Hair follicle dermal papilla cell (primary cell): Measurements from ENCODE around the gene TUBGCP6. TPM values are rescaled to one million over a fixed set of nuclear protein-coding genes. Genes with fewer than 3 reads are reported as not detected.

Source experiments
- total RNA-seq: library from RNA; depleted of rRNA; stranded (reverse); fragments of >200 nt; gene quantifications from 2 replicates; pipeline ENCODE4 v1.2.3, GENCODE V29; 2012

TUBGCP6 gene, protein sequence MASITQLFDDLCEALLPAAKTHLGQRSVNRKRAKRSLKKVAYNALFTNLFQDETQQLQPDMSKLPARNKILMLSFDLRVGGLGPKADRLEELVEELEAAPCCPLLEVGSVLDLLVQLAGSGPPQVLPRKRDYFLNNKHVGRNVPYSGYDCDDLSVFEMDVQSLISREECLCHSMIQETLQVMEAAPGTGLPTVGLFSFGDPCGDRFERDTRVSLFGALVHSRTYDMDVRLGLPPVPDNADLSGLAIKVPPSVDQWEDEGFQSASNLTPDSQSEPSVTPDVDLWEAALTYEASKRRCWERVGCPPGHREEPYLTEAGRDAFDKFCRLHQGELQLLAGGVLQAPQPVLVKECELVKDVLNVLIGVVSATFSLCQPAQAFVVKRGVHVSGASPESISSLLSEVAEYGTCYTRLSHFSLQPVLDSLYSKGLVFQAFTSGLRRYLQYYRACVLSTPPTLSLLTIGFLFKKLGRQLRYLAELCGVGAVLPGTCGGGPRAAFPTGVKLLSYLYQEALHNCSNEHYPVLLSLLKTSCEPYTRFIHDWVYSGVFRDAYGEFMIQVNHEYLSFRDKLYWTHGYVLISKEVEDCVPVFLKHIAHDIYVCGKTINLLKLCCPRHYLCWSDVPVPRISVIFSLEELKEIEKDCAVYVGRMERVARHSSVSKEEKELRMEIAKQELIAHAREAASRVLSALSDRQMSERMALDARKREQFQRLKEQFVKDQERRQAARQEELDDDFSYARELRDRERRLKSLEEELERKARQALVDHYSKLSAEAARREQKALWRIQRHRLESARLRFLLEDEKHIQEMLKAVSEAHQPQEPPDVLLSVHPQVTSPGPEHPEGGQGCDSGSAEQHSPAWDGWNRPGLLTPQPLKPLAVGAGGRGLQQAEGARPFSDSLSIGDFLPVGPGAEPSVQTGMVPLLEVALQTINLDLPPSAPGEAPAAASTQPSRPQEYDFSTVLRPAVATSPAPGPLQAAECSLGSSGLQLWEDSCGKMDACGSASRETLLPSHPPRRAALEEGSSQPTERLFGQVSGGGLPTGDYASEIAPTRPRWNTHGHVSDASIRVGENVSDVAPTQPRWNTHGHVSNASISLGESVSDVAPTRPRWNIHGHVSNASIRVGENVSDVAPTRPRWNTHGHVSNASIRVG (N-terminal part only)
- 36.3 and 40.6 TPM in 2 replicates for total RNA-seq

DNA sequence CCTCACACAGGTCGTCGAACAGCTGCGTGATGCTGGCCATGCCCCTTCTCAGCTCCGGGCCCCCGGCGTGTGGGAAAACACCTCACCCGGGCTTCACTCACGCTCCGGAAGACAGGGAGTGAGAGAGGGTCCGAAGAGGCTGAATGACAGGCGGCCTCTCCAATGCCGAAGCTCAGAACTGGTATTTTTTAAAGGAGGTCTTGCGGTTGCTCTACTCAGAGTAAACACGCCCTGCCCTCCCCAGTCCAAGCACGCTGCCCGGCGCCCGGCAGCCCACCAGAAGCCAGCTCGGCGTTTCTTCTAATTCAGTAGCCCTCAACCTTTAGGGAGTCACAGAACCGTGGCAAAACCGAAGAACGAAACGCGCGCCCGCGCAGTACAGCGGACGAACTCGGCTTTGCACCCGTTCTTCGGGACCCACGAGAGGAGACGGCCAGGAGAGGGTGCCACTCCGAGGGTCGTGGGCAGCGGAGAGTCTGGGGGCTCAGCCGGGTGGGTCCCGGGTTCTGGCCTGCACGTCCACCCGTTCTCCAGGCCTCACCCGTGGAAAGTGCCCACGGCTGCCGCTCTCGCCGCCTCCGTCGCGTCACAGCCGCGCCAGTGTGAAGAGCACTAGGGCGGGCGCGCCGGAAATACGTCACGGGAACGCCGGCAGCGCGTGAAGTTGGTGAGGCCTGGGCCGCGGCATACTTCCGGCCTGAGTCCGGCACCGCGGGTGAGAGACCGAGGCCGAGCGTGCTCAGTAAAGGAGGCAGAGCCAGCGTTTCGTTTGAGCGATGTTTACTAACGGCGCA lies at the start of gene TUBGCP6:
Gene TUBGCP6 (minus strand): TSS at position 604 of the 794 bp plus-strand sequence. CDS start 564 bp downstream, at position 40.

DNA sequence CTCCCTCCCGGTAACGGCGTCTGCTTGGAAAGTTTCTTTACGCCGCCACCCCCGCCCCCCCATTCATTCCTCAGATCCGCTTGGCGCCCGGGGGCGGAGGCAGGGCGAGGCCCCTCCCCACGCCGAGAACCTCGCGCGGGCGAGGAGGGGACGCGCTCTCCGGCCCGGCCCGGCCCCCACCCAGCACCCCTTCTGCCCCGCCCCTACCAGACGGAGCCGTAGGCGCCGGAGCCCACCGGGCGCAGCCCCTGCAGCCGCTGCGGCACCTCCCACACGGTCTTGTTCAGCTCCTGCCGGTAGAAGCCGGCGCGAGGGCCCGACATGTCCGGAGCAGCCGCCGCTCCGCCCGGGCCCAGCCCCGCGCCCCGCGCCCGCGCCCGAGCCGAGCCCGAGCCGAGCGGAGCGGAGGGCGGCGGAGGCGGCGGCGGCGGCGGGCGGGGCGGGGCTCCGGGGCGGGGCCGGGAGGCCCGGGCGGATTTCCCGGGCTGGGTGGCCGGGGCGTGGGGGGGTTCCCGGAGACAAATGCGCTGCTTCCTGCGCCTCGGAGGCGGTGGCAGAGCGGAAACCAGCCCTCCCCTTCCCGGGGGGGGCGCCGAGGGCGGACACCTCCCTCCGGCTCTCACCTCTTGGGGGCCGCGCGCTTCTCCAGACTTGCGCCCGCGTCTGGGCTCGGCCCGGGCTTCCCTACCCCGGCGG lies 25.3 kb upstream of the TUBGCP6 start, which contains the start of gene MAPK11:
Gene MAPK11 (minus strand): TSS at position 411 of the 696 bp plus-strand sequence. CDS start 88 bp downstream, at position 323.

DNA sequence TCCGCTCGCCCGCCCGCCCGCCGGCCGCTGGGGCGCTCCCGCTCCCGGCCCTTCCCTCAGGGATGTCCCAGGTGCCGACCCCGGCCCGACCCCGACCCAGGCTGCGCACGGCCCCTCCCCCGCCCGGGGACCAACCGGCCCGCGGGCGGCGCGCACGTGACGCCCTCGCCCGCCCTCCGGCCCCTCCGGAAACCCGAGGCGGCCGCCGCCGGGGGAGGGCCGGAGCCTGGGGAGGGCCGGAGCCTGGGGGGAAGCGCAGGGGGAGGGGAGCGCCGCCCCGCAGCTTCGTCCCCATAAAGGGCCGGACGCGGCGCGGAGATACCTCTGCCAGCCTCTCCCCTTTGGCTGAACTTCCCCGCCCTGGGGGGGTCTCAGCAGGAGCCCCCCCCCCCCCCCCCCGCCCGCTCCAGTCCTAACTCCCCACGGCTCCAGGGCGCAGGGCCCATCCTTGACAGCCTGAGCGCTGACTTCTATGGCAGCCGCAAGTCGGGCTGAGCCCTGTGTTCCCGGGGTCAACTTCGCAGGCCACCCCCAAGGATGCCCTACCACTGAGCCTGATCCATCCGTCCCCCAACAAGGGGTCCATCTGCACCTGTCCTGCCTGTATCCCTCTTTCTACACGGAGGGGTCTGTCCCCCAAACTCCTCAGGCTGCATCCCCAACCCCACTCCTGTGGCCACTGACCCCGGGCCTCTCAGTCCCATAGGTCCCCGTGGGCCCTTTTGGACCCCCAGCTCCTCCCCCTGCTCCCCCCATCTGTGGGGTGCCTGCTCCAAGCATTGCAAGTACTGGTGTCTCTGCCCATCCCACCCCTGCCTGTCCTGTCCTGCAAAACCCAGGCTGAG lies 17.0 kb upstream of the TUBGCP6 start, which contains the start of gene MAPK12:
Gene MAPK12 (minus strand): TSS at position 69 of the 845 bp plus-strand sequence. CDS start 174 bp downstream, outside the sequence.

DNA sequence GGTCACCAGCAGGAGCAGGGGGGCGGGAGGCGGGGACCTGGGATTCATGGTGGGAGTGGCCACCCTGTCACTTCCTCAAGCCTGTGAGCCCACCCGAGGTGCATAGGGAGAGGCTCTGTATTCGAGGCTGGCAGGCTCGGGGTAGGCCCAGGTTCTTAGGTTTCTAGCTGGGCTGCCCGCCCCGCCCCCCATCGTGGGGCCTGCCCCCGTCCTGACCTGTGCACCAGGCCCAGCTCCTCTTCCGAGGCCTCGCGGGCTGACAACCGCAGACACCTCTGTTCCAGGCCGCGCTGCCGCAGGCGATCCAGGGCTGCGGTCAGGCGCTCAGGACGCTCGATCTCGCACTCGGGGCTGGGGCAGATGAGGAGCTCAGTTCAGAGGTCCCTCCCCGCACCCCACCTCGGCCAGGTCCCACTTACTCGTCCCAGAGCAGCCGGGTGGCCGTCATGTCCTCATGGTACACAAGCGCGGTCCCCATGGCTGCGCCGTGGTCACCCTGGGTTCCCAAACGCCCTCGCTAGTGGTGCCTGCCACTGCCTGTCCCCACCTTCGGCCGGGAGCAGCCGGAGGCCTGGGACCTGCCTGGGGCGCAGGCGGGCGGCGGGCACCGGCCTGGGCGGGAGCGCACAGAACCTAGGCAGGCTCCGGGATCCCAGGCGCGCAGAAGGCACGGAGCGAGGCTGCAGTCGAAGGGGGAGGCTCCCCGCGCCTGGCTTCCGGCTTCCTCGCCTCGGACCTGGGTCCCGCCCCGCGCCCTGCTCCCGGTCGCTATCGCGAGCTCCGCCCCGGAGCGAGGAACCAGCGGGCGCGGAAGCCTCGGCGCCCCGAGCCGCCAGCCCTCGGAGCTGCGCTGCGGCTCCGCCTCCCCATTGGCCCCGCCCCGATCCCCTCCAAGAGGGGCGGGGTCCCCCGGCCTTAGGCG lies 6.0 kb upstream of the TUBGCP6 start, which contains the start of gene HDAC10:
Gene HDAC10 (minus strand): TSS at position 711 of the 922 bp plus-strand sequence. CDS start 233 bp downstream, at position 478.

DNA sequence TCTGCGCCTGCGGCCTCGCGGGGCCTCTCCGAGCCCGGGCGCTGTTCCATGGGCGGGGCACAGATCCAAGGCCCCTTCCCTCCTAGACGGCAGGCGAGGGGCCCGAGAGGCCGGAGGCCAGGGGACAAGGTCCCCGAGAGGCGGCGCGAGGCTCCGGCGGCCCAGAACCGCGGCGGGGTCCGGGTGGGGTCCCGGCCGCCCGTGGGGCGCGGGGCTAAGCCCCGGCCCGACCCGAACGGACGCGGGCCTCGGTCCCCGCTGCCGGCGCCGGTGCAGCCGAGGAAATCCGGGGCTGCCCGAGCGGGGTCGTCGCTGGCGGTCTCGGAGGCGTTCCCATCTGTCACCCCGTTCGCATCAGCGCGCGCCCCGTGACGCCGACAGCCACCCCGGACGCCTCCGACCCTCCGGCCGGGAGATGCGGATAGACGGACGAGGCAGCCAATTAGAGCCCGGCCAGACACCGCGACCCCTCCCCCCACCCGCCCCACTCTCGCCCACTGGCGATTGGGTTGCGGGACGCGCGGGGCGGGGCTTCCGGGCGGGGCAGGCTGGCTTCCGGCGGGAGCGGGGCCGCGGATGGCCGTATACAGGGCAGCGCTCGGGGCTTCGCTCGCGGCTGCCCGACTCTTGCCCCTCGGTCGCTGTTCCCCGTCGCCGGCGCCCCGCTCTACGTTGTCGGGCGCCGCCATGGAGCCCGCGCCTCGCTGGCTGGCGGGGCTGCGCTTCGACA lies 44.2 kb downstream of the TUBGCP6 start, which contains the start of gene SELENOO:
Gene SELENOO (plus strand): TSS at position 551 of the 730 bp plus-strand sequence. CDS start 26 bp downstream, at position 577.

DNA sequence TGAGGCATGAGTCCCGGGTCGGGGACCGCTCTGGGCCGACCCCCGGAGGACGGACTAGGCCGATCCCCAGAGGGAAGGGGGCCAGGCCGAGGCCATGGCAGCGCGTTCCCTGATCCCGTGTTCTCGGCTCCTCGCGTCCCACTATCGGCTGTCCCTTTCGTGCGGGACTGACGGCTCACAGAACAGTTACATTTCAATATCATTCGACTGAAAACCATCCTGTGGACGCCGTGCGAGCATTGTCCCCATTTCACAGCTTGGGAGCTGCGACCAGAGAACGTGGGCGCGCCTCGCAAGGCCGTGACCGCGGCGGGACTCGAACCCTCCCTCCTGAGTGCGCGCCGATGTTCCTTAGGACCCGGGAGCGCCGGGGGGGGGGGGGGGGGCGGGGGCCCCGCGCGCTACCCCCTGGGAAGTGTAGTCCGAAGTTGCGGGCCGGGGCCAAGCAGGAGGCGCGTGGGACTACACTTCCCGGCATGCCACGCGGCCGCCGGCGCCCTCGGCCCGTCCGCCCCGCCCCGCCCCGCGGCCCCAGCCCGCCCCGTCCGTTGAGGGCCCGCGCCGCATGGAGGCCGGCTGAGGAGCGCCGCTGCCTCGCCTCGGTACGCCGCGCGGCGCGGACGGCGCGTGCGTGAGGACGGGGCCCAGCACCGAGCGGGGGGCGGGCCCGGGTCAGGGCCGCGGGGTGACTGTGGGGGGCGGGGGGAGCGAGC lies 59.3 kb downstream of the TUBGCP6 start, which contains the start of gene TRABD:
Gene TRABD (plus strand): TSS at position 539 of the 713 bp plus-strand sequence. CDS start 7,148 bp downstream, outside the sequence.

DNA sequence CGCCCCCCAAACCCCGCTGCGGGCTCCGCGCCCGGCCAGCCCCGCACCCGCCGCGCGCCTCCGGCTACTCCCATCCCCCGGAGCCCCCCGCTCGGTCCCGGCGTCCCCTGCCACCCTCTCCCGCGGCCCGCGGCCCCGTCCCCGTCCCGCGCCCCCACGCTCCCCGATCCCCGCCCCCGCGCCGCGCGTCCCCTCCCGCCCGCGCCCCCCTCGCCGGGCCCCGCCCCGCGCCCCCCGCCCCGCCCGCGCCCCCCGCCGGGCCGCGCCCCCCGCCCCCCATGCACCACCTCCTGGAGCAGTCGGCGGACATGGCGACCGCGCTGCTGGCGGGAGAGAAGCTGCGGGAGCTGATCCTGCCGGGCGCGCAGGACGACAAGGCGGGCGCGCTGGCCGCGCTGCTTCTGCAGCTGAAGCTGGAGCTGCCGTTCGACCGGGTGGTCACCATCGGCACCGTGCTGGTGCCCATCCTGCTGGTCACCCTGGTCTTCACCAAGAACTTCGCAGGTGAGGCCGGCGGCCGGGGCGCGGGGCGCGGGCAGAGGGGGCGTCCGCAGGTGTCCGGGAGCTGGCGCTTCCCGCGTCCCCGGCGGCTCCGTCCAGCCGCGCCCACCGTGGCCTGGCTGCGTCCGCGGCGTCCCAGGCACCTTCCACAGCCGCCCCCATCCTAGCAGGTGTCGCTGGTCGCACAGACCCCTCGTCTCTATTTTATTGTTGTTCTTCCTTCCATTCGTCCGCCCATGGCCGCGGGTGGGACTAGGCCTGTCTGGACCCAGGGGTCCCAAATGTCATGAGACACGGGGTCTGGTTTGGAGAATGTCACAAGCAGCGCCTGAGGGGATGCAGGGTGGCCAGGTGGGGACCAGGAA lies 74.1 kb downstream of the TUBGCP6 start, which contains the start of gene PANX2:
Gene PANX2 (plus strand): TSS at position 279 of the 866 bp plus-strand sequence. CDS start 0 bp downstream, at position 279.

Other genes with a start within 250 kb of the TUBGCP6 start
- not detected in 2 replicates for gene IL17REL, start 232.3 kb downstream of the TUBGCP6 start, total RNA-seq
- gene TTLL8, start 186.7 kb downstream of the TUBGCP6 start, total RNA-seq = not detected in 2 replicates
- gene MLC1, start 159.6 kb downstream of the TUBGCP6 start, total RNA-seq = under 0.01 TPM in 1 of 2 replicates, not detected in the other
- 2.6 TPM in 2 replicates for gene MOV10L1, start 155.0 kb downstream of the TUBGCP6 start, total RNA-seq
- gene PANX2, start 74.3 kb downstream of the TUBGCP6 start, total RNA-seq = 0.36 and 0.65 TPM in 2 replicates
- 22.5 and 23.2 TPM in 2 replicates for gene TRABD, start 59.1 kb downstream of the TUBGCP6 start, total RNA-seq
- gene SELENOO, start 44.0 kb downstream of the TUBGCP6 start, total RNA-seq = 12.3 and 20.6 TPM in 2 replicates
- 20.8 and 24.2 TPM in 2 replicates for gene HDAC10, start 6.2 kb upstream of the TUBGCP6 start, total RNA-seq
- 25.0 and 38.6 TPM in 2 replicates for gene MAPK12, start 16.7 kb upstream of the TUBGCP6 start, total RNA-seq
- gene MAPK11, start 25.4 kb upstream of the TUBGCP6 start, total RNA-seq = 6.1 and 7.6 TPM in 2 replicates
- 125 and 138 TPM in 2 replicates for gene PLXNB2, start 62.6 kb upstream of the TUBGCP6 start, total RNA-seq
- gene DENND6B, start 82.0 kb upstream of the TUBGCP6 start, total RNA-seq = 4.9 and 6.0 TPM in 2 replicates
- 66.5 and 71.2 TPM in 2 replicates for gene PPP6R2, start 98.3 kb upstream of the TUBGCP6 start, total RNA-seq
- gene SBF1, start 230.0 kb upstream of the TUBGCP6 start, total RNA-seq = 83.8 and 100 TPM in 2 replicates
- 4.5 and 9.6 TPM in 2 replicates for gene ADM2, start 236.5 kb upstream of the TUBGCP6 start, total RNA-seq
- not detected in 2 replicates for gene MIOX, start 241.8 kb upstream of the TUBGCP6 start, total RNA-seq